HepG2 (cell line): ENCODE results near the gene LOXL4.

Source experiments
- CTCF ChIP-seq: sonication (generic); formaldehyde crosslinking; IDR thresholded peaks from 2 replicates; pipeline ENCODE4 v1.5.0; 2020; ENCODE audit warnings: mild to moderate bottlenecking, missing genetic modification reagents, moderate library complexity
- HMG20A ChIP-seq: IDR thresholded peaks from 2 replicates; pipeline ENCODE4 v1.6.1; 2016; ENCODE audit warnings: borderline replicate concordance
- NFYB ChIP-seq: sonication (generic); formaldehyde crosslinking; IDR thresholded peaks from 2 replicates; pipeline ENCODE4 v1.4.0; 2020; ENCODE audit warnings: missing genetic modification reagents
- NR2F6 ChIP-seq, 2 experiments: IDR thresholded peaks; 2 replicates each; pipeline ENCODE4 v1.6.1; 2016; ENCODE audit warnings: antibody characterized with exemption in 1 of 2, mild to moderate bottlenecking in 1 of 2
- SOX6 ChIP-seq, 2 experiments: fragments of 450-650 bp in 1 of 2; sonication (generic) in 1 of 2; formaldehyde crosslinking in 1 of 2; IDR thresholded peaks; 2 replicates each; pipeline versions ENCODE4 v1.4.0 to v1.6.1; 2017 to 2020; ENCODE audit warnings: antibody characterized with exemption in 1 of 2, mild to moderate bottlenecking in 1 of 2, missing genetic modification reagents in 1 of 2
- SRSF1 ChIP-seq: fragments of 200-400 bp; formaldehyde crosslinking; optimal IDR thresholded peaks from 2 replicates; pipeline ENCODE3; 2017; ENCODE audit warnings: mild to moderate bottlenecking, low read depth, low read length, moderate library complexity

GRCh38 chr10:98254234-98254974 lies 13.6 kb downstream of the LOXL4 start:
- no peak for TF ChIP-seq SRSF1
- no peak for TF ChIP-seq SOX6 (IDR thresholded peaks at IDR 0.05)
- TF ChIP-seq SOX6 (CRISPR knock-in tag; IDR thresholded peaks at IDR 0.05): no peak
- TF ChIP-seq CTCF (CRISPR knock-in tag): no peak
- no peak for TF ChIP-seq NR2F6 (IDR thresholded peaks at IDR 0.05)
- no peak for TF ChIP-seq NR2F6 (CRISPR knock-in tag; IDR thresholded peaks at IDR 0.05)
- TF ChIP-seq NFYB (CRISPR knock-in tag): no peak
- no peak for TF ChIP-seq HMG20A
